HCT116 (cell line): ENCODE data around the gene B4GALNT3. TPM values are rescaled to one million over a fixed set of nuclear protein-coding genes. Genes with fewer than 3 reads are reported as not detected.

Experiments
- ATAC-seq: fragments of 200-7000 bp; cut with Tn5 transposase; 2 replicates; pipeline ENCODE4 v1.9.1; 2020; ENCODE audit warnings: mild to moderate bottlenecking, moderate library complexity
- BruUV-seq: library from RNA; stranded (reverse); fragments of 400-500 nt; replicated peaks from 2 replicates; lab custom pipeline; 2021; lab: Mats Ljungman, UMichigan
- CTCF ChIA-PET: fragments of 300-600 bp; sonication (Branson Sonifier 250); formaldehyde crosslinking; loops from one replicate; lab custom pipeline; 2021; ENCODE audit warnings: antibody characterized with exemption; lab: Charles Lee
- POLR2A ChIA-PET: fragments of 300-600, 350-600 bp; sonication (Branson Sonifier 250); formaldehyde crosslinking; loops from one replicate; lab custom pipeline; 2021; ENCODE audit warnings: antibody characterized with exemption; lab: Charles Lee
- RAD21 ChIA-PET, 2 experiments: fragments of 300-600 bp; sonication (Branson Sonifier 250); formaldehyde crosslinking; loops; one replicate each; lab custom pipeline; 2023; ENCODE audit warnings: low total read pairs in 2 of 2; ENCODE audit not compliant: uncharacterized antibody in 2 of 2, unreplicated experiment in 2 of 2, low non-redundant PET in 1 of 2; lab: Charles Lee
- DNase-seq: peaks from one replicate; pipeline ENCODE4 v3.0.0-alpha.2; 2010; ENCODE audit warnings: low read depth, low spot score
- H2AFZ ChIP-seq: fragments of 200-600 bp; shearing (Covaris generic), sonication (generic); 2 replicates; pipeline ENCODE4 v1.6.1; 2017; ENCODE audit warnings: low read depth, mixed run types, mixed read lengths, antibody characterized with exemption, low read length; ENCODE audit not compliant: poor library complexity, severe bottlenecking
- H3K27ac ChIP-seq: 2 replicates; pipeline ENCODE4 v1.5.1; 2012; ENCODE audit warnings: low read depth, low read length
- H3K27me3 ChIP-seq: fragments of 200-600 bp; sonication (generic); 2 replicates; pipeline ENCODE4 v1.6.1; 2016; ENCODE audit warnings: mixed run types, low read length, mixed read lengths; ENCODE audit not compliant: insufficient read depth
- H3K36me3 ChIP-seq, 2 experiments: fragments of 200-500 bp in 1 of 2; fragments of 200-600 bp in 1 of 2; sonication (Bioruptor generic) in 1 of 2; sonication (generic) in 1 of 2; 2 replicates each; pipeline versions ENCODE4 v1.5.1 to v1.6.1; 2014 to 2016; ENCODE audit warnings: low read length in 2 of 2, inconsistent platforms in 1 of 2, mixed read lengths in 1 of 2, mixed run types in 1 of 2; ENCODE audit not compliant: insufficient read depth in 2 of 2, control insufficient read depth in 1 of 2
- H3K4me1 ChIP-seq, 2 experiments: fragments of 200-600 bp in 1 of 2; sonication (generic) in 1 of 2; 2 replicates each; pipeline versions ENCODE4 v1.5.1 to v1.6.1; 2012 to 2017; ENCODE audit warnings: low read length in 2 of 2, inconsistent platforms in 1 of 2, mild to moderate bottlenecking in 1 of 2, mixed read lengths in 1 of 2, mixed run types in 1 of 2, moderate library complexity in 1 of 2; ENCODE audit not compliant: insufficient read depth in 2 of 2, control insufficient read depth in 1 of 2
- H3K4me2 ChIP-seq: fragments of 200-600 bp; sonication (generic); 2 replicates; pipeline ENCODE4 v1.6.1; 2017; ENCODE audit warnings: mixed run types, low read length, mixed read lengths
- H3K4me3 ChIP-seq, 2 experiments: fragments of 200-600 bp in 1 of 2; sonication (generic) in 1 of 2; replicated peaks in 1 of 2; 2 replicates each; pipeline ENCODE4 v1.5.1; 2011 to 2016; ENCODE audit warnings: low read length in 2 of 2, control low read depth in 1 of 2, low read depth in 1 of 2, mild to moderate bottlenecking in 1 of 2, mixed read lengths in 1 of 2, mixed run types in 1 of 2
- H3K79me2 ChIP-seq: fragments of 200-600 bp; sonication (generic); 2 replicates; pipeline ENCODE4 v1.6.1; 2017; ENCODE audit warnings: mild to moderate bottlenecking, mixed run types, low read length, moderate library complexity, mixed read lengths; ENCODE audit not compliant: insufficient read depth
- H3K9ac ChIP-seq: fragments of 200-600 bp; sonication (generic); 2 replicates; pipeline ENCODE4 v1.6.1; 2016; ENCODE audit warnings: low read length, mixed read lengths
- H3K9me2 ChIP-seq: fragments of 200-600 bp; sonication (generic), shearing (Covaris generic); 2 replicates; pipeline ENCODE4 v1.6.1; 2017; ENCODE audit warnings: mixed run types, mild to moderate bottlenecking, moderate library complexity; ENCODE audit not compliant: insufficient read depth
- H3K9me3 ChIP-seq, 2 experiments: fragments of 200-500 bp in 1 of 2; fragments of 200-600 bp in 1 of 2; sonication (Bioruptor generic) in 1 of 2; sonication (generic) in 1 of 2; 2 replicates each; pipeline ENCODE4 v1.6.1; 2014 to 2017; ENCODE audit warnings: low read length in 2 of 2, mixed read lengths in 2 of 2, inconsistent platforms in 1 of 2, low read depth in 1 of 2, mild to moderate bottlenecking in 1 of 2, mixed run types in 1 of 2, moderate library complexity in 1 of 2; ENCODE audit not compliant: control insufficient read depth in 1 of 2, insufficient read depth in 1 of 2
- H4K20me1 ChIP-seq: fragments of 200-600 bp; sonication (generic), shearing (Covaris generic); 2 replicates; pipeline ENCODE4 v1.6.1; 2017; ENCODE audit warnings: mixed run types, mild to moderate bottlenecking, moderate library complexity; ENCODE audit not compliant: insufficient read depth
- CBX3 ChIP-seq: IDR thresholded peaks from 2 replicates; pipeline ENCODE4 v1.6.1; 2012; ENCODE audit warnings: low read depth
- EGR1 ChIP-seq: IDR thresholded peaks from 2 replicates; pipeline ENCODE4 v1.6.1; 2012; ENCODE audit warnings: low read depth
- ELF1 ChIP-seq: IDR thresholded peaks from 2 replicates; pipeline ENCODE4 v1.6.1; 2012; ENCODE audit warnings: low read depth, borderline replicate concordance
- POLR2A ChIP-seq: IDR thresholded peaks from 2 replicates; pipeline ENCODE4 v1.7.0; 2011; ENCODE audit warnings: borderline replicate concordance; ENCODE audit not compliant: insufficient read depth, insufficient read length; ENCODE audit errors: extremely low read depth
- POLR2AphosphoS5 ChIP-seq: IDR thresholded peaks from 2 replicates; pipeline ENCODE4 v1.6.1; 2011; ENCODE audit warnings: mild to moderate bottlenecking, low read depth, low read length, moderate library complexity
- RAD21 ChIP-seq: IDR thresholded peaks from 2 replicates; pipeline ENCODE4 v1.6.1; 2012; ENCODE audit warnings: low read depth, mild to moderate bottlenecking
- REST ChIP-seq: IDR thresholded peaks from 2 replicates; pipeline ENCODE4 v1.6.1; 2012; ENCODE audit warnings: low read depth
- YY1 ChIP-seq: IDR thresholded peaks from 2 replicates; pipeline ENCODE4 v1.6.1; 2011; ENCODE audit warnings: low read length, low read depth, moderate library complexity, mild to moderate bottlenecking; ENCODE audit not compliant: insufficient replicate concordance; ENCODE audit errors: extremely low read depth
- ZFX ChIP-seq: fragments of 450-650 bp; IDR thresholded peaks from 2 replicates; pipeline ENCODE4 v1.6.1; 2017
- intact Hi-C: fragments of 100-400 bp; cut with micrococcal nuclease; formaldehyde crosslinking; loops from 2 replicates; pipeline ENCODE4 v1.10.0; 2022
- total RNA-seq: library from RNA; stranded (reverse); gene quantifications from one replicate; pipeline ENCODE4 v1.2.1, GENCODE V29; 2021; ENCODE audit not compliant: unreplicated experiment
- TF ChIP-seq, protein P1 (sequence below): IDR thresholded peaks from 2 replicates; pipeline ENCODE4 v1.6.1; 2011; ENCODE audit warnings: mild to moderate bottlenecking, low read length, moderate library complexity; ENCODE audit not compliant: insufficient replicate concordance; ENCODE audit errors: extremely low read depth
- TF ChIP-seq, protein P2 (sequence below): IDR thresholded peaks from 2 replicates; pipeline ENCODE4 v1.6.1; 2012

B4GALNT3 gene
- total RNA-seq, 1 experiment from 2014 or later: 18.2 TPM

DNA sequence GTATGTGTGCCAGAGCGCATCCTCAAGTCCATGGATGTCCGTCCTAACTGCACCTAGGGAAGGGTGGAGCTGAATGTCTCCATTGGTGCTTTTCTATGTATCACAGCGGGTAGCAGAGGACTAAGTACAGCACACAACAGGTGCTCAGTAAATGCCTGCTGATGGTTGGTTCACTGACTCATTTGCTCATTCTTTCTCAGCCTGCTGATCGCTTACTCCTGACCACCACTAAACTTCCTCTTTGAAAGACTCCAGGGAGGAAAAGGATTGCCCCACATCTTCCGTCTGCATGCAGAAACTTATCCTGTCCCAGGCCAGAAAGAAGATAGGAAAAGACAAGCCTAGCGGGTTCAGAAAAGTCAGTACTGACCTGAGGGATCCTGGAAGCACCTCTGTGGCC is 66.3 kb downstream of the B4GALNT3 start:
- Histone ChIP-seq H3K9me3 (peaks cover 4 to 5% of the 10 kb centered on the region in 2 experiments; a peak in 2 of 4 replicates), H3K36me3 (no peaks in the 10 kb centered on the region), H2AFZ (no peak overlapping the region), H3K27me3 (no peaks in the 10 kb centered on the region), H3K4me3 (no peak overlapping the region), H3K9me2 (no peaks in the 10 kb centered on the region), H3K79me2 (no peaks in the 10 kb centered on the region), H3K4me2 (no peak overlapping the region), H3K4me1 (no peaks in the 10 kb centered on the region), H3K9ac (no peak overlapping the region), H3K27ac (no peak overlapping the region), H4K20me1 (no peaks in the 10 kb centered on the region)
- ChIA-PET CTCF (no interaction called here), POLR2A (no interaction called here), RAD21 (no interaction called here)
- intact Hi-C loops: no loop called here
- BruUV-seq: no TSS peak
- DNase-seq (no peak), ATAC-seq (no peak)
- TF ChIP-seq REST (no peak), RAD21 (no peak), POLR2AphosphoS5 (no peak), EGR1 (no peak), ELF1 (no peak), ZFX (no peak), POLR2A (no peak), CBX3 (no peak), YY1 (no peak)
- TF ChIP-seq, protein P1, sequence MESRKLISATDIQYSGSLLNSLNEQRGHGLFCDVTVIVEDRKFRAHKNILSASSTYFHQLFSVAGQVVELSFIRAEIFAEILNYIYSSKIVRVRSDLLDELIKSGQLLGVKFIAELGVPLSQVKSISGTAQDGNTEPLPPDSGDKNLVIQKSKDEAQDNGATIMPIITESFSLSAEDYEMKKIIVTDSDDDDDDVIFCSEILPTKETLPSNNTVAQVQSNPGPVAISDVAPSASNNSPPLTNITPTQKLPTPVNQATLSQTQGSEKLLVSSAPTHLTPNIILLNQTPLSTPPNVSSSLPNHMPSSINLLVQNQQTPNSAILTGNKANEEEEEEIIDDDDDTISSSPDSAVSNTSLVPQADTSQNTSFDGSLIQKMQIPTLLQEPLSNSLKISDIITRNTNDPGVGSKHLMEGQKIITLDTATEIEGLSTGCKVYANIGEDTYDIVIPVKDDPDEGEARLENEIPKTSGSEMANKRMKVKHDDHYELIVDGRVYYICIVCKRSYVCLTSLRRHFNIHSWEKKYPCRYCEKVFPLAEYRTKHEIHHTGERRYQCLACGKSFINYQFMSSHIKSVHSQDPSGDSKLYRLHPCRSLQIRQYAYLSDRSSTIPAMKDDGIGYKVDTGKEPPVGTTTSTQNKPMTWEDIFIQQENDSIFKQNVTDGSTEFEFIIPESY: no peak
- TF ChIP-seq, protein P2, sequence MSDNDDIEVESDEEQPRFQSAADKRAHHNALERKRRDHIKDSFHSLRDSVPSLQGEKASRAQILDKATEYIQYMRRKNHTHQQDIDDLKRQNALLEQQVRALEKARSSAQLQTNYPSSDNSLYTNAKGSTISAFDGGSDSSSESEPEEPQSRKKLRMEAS: no peak
